Ectodermal cell (in vitro differentiated cells): Measurements from ENCODE around the gene ACSF2.

Experiments
- H3K27ac ChIP-seq: 2 replicates; pipeline ENCODE4 v1.7.0; 2013; ENCODE audit warnings: mild to moderate bottlenecking, low read depth, low read length; ENCODE audit not compliant: insufficient read depth, poor library complexity, severe bottlenecking
- H3K27me3 ChIP-seq: 2 replicates; pipeline ENCODE4 v1.7.0; 2013; ENCODE audit warnings: mild to moderate bottlenecking, low read length; ENCODE audit not compliant: insufficient read depth, control insufficient read depth, poor library complexity, severe bottlenecking
- H3K36me3 ChIP-seq: one replicate; pipeline ENCODE4 v1.7.0; 2013; ENCODE audit warnings: low read length; ENCODE audit not compliant: control insufficient read depth, insufficient read depth
- H3K4me1 ChIP-seq: one replicate; pipeline ENCODE4 v1.7.0; 2013; ENCODE audit warnings: low read length; ENCODE audit not compliant: control insufficient read depth, insufficient read depth
- H3K4me3 ChIP-seq: 2 replicates; pipeline ENCODE4 v1.7.0; 2013; ENCODE audit warnings: low read depth, low read length, control low read depth; ENCODE audit not compliant: insufficient read depth
- H3K9me3 ChIP-seq: 2 replicates; pipeline ENCODE4 v1.7.0; 2013; ENCODE audit warnings: mild to moderate bottlenecking, low read length, moderate library complexity; ENCODE audit not compliant: control insufficient read depth
- whole genome bisulfite sequencing, 2 experiments: methylation state at CpG; one replicate each; pipeline ENCODE4 v1.1.7; 2013; ENCODE audit warnings: missing lambda C conversion rate in 2 of 2; 5-methylcytosine and 5-hydroxymethylcytosine counted together

ACSF2 gene

GRCh38 chr17:50464736-50465135 lies 38.7 kb downstream of the ACSF2 start:
- H3K36me3 ChIP-seq = no peaks in the 10 kb centered on the region
- WGBS, 2 experiments = 94% methylated on average over 4 of the region's 4 CpGs

DNA sequence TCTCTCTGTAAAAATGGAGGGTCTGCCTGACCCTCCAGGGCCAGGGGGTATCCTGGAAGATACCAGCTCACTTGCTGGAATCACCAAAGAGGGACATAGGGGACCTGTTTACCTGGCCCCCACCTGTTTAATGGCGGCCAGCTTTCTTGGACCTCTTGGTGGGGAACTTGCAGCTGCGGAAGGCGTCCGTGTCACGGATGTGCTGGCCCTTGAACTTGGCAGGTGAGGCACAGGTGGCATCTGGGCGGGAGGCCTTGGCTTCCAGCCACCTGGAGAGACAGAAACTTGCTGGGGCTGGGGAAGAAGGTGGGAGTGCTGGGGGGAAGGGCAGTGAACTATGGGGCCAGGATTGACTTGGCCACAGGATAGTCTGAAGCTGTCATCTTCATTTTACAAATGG lies 39.2 kb downstream of the ACSF2 start:
- Histone ChIP-seq H3K36me3 (no peaks in the 10 kb centered on the region), H3K27ac (no peak overlapping the region), H3K4me1 (no peaks in the 10 kb centered on the region), H3K27me3 (peaks cover 28% of the 10 kb centered on the region), H3K4me3 (no peak overlapping the region), H3K9me3 (no peaks in the 10 kb centered on the region)
- 93 to 95% methylated on average over 6 of the region's 6 CpGs for WGBS, 2 experiments

More at GRCh38 chr17:50464736-50465135, 38.7 kb downstream of the ACSF2 start:
- H3K27ac ChIP-seq = no peak overlapping the region
- H3K9me3 ChIP-seq = no peaks in the 10 kb centered on the region
- peaks cover 24% of the 10 kb centered on the region for H3K27me3 ChIP-seq
- H3K4me3 ChIP-seq = no peak overlapping the region
- H3K4me1 ChIP-seq = no peaks in the 10 kb centered on the region

- Histone ChIP-seq H3K36me3 (no peaks in the 10 kb centered on the region), H3K27ac (no peak overlapping the region), H3K4me1 (no peaks in the 10 kb centered on the region), H3K27me3 (peaks cover 33% of the 10 kb centered on the region), H3K9me3 (no peaks in the 10 kb centered on the region), H3K4me3 (no peak overlapping the region)
- WGBS, 2 experiments = 94 to 95% methylated on average over 9 of the region's 9 CpGs
Observed at GRCh38 chr17:50465635-50466034, 39.6 kb downstream of the ACSF2 start.

GRCh38 chr17:50466371-50467113 lies 40.5 kb downstream of the ACSF2 start:
- H3K9me3 ChIP-seq = no peaks in the 10 kb centered on the region
- WGBS, 2 experiments = 91 to 92% methylated on average over 9 of the region's 9 CpGs

GRCh38 chr17:50467114-50467854 lies 41.3 kb downstream of the ACSF2 start:
- Histone ChIP-seq H3K36me3 (no peaks in the 10 kb centered on the region), H3K4me3 (no peak overlapping the region)
- WGBS, 2 experiments = 74 to 77% methylated on average over 7 of the region's 7 CpGs

More at GRCh38 chr17:50466371-50467113, 40.5 kb downstream of the ACSF2 start:
- no peaks in the 10 kb centered on the region for H3K4me1 ChIP-seq
- peaks cover 33% of the 10 kb centered on the region for H3K27me3 ChIP-seq
- H3K4me3 ChIP-seq = no peak overlapping the region
- H3K27ac ChIP-seq = no peak overlapping the region
- no peaks in the 10 kb centered on the region for H3K36me3 ChIP-seq

GRCh38 chr17:50467855-50468303 lies 41.9 kb downstream of the ACSF2 start:
- H3K36me3 ChIP-seq = no peaks in the 10 kb centered on the region
- no peak overlapping the region for H3K27ac ChIP-seq
- peaks cover 33% of the 10 kb centered on the region for H3K27me3 ChIP-seq
- H3K4me1 ChIP-seq = no peaks in the 10 kb centered on the region
- WGBS, 2 experiments = 85 to 86% methylated on average over 13 of the region's 13 CpGs
- H3K9me3 ChIP-seq = no peaks in the 10 kb centered on the region
- no peak overlapping the region for H3K4me3 ChIP-seq

More at GRCh38 chr17:50467114-50467854, 41.3 kb downstream of the ACSF2 start:
- H3K27me3 ChIP-seq = peaks cover 33% of the 10 kb centered on the region
- H3K9me3 ChIP-seq = no peaks in the 10 kb centered on the region
- no peaks in the 10 kb centered on the region for H3K4me1 ChIP-seq
- H3K27ac ChIP-seq = no peak overlapping the region

GRCh38 chr17:50468304-50469207 lies 42.5 kb downstream of the ACSF2 start, which contains the start of gene CHAD:
TSS of gene CHAD (minus strand) at chr17:50468880. CDS start at chr17:50468813, 67 bp downstream.
- peak within 1 kb of the TSS; percentile 22 for H3K4me3 ChIP-seq
- no peak within 1 kb of the TSS for H3K27ac ChIP-seq
- no peaks in the 10 kb centered on the region for H3K36me3 ChIP-seq
- no peaks in the 10 kb centered on the region for H3K9me3 ChIP-seq
- no peaks in the 10 kb centered on the region for H3K4me1 ChIP-seq
- H3K27me3 ChIP-seq = peaks cover 33% of the 10 kb centered on the region
- 54 to 56% methylated on average over 71 of the region's 71 CpGs for WGBS, 2 experiments

DNA sequence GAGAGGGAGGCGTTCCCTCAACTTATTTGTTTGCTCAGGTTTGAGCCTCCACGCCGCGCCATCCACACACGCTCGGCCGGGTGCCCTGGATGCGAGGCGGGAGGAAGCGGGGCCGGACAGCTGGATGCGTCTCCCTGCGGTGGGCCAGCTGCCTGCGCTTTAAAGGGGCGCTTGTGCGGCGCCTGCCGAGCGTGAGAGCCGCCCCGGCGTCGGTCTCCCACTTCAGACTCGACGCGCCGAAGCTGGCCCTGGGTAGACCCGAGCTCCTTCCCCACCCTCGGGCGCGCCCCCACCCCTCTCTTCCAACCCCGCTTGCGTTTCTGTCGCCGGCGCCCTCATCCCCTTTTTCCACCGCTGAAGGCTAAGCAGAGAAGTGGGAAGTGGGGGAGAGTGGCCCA lies 43.2 kb downstream of the ACSF2 start:
- no peak overlapping the region for H3K27ac ChIP-seq
- H3K4me3 ChIP-seq = peak overlapping the region; percentile 22
- H3K4me1 ChIP-seq = no peaks in the 10 kb centered on the region
- no peaks in the 10 kb centered on the region for H3K36me3 ChIP-seq
- no peaks in the 10 kb centered on the region for H3K9me3 ChIP-seq
- WGBS, 2 experiments = 41% methylated on average over 37 of the region's 37 CpGs
- peaks cover 36% of the 10 kb centered on the region for H3K27me3 ChIP-seq

DNA sequence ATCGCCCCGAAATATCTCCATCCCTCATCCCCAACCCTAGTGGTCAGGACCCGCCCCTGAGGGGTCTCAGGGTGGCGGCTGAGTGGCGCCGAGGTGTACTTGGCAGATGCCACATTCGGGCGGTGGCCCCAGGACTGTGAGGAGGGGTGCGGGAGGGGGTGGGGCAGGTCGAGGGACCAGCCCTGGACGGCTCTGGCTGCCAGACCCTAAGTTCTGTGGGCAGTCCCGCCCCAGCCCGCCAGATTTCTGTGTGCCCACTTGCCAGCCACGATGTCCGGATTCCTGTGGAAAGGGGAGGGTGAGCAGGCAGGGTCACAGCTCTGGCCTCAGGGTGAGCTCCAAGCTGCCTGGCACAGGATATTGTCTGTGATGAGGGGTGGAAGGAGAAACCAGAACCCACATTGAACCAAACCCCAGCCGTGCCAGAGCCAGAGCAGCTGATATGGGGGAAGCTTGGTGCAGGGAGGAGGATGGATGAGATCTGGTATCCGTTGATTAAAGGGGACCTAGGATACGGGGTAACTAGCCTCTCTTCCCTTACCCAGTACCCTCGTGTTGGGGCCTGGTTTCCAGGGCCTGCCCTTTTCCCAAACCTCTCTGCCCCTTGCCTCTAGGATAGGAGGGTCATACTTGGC lies 43.8 kb downstream of the ACSF2 start:
- WGBS, 2 experiments = 88 to 89% methylated on average over 19 of the region's 19 CpGs
- no peak overlapping the region for H3K27ac ChIP-seq
- H3K4me1 ChIP-seq = no peaks in the 10 kb centered on the region
- H3K9me3 ChIP-seq = no peaks in the 10 kb centered on the region
- peaks cover 36% of the 10 kb centered on the region for H3K27me3 ChIP-seq
- H3K36me3 ChIP-seq = no peaks in the 10 kb centered on the region
- H3K4me3 ChIP-seq = no peak overlapping the region
